GM12891 (cell line): ENCODE results near the gene MLLT10.
A peak's percentile ranks its signal among the peaks of the same experiment; 100 is the strongest.

Experiments
- DNase-seq: peaks from one replicate; pipeline ENCODE4 v3.0.0; 2011; ENCODE audit warnings: low spot score; ENCODE audit not compliant: insufficient read length
- FAIRE-seq: peaks from 2 replicates; lab custom pipeline; 2011; peaks lifted over from hg19 to GRCh38; lab: Jason Lieb, UNC
- PAX5 ChIP-seq: IDR thresholded peaks from 2 replicates; pipeline ENCODE4 v1.6.1; 2011; ENCODE audit warnings: low read length, moderate library complexity, mild to moderate bottlenecking; ENCODE audit not compliant: insufficient read depth, severe bottlenecking
- POLR2A ChIP-seq: IDR thresholded peaks from 2 replicates; pipeline ENCODE4 v1.6.1; 2011; ENCODE audit warnings: low read depth, low read length, control low read depth
- POLR2AphosphoS5 ChIP-seq: IDR thresholded peaks from 2 replicates; pipeline ENCODE4 v1.6.1; 2011; ENCODE audit warnings: low read depth, low read length, control low read depth
- POU2F2 ChIP-seq: IDR thresholded peaks from 2 replicates; pipeline ENCODE4 v1.6.1; 2011; ENCODE audit warnings: low read depth, mild to moderate bottlenecking, control low read depth, low read length, moderate library complexity
- SPI1 ChIP-seq: IDR thresholded peaks from 2 replicates; pipeline ENCODE4 v1.6.1; 2011; ENCODE audit warnings: low read depth, low read length, control low read depth
- TAF1 ChIP-seq: IDR thresholded peaks from 2 replicates; pipeline ENCODE4 v1.6.1; 2011; ENCODE audit warnings: low read depth, low read length, control low read depth

The MLLT10 gene

DNA sequence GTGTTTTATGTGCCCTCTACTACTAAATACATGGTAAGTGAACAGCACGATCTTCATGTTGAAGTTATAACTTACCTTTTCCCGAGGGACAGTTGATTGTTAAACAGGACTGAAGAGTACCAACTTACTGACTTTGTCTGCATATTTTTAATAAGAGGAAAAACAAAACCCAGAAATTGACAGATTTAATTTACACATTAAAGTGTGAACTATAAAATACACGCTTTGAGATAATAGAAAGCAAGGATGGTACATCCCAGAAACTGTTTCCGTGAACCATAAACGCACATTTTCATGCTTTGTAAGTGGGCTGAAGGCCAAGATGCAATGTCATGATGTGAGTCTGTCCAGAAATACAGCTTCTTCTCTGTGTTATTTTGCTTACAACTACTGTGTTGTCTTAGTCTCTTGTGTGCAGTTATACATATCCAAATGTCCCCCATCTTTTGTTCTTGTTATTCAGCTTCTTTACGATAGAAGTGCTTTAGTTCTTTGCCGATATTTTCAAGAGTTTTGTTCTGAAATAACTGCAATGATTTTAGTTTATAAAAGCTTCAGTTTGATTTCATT lies 190.1 kb downstream of the MLLT10 start:
- FAIRE-seq (no peak), DNase-seq (no peak)
- no peak for TF ChIP-seq POLR2A
- TF ChIP-seq PAX5: no peak
- no peak for TF ChIP-seq TAF1
- no peak for TF ChIP-seq SPI1
- TF ChIP-seq POU2F2: no peak
- no peak for TF ChIP-seq POLR2AphosphoS5

DNA sequence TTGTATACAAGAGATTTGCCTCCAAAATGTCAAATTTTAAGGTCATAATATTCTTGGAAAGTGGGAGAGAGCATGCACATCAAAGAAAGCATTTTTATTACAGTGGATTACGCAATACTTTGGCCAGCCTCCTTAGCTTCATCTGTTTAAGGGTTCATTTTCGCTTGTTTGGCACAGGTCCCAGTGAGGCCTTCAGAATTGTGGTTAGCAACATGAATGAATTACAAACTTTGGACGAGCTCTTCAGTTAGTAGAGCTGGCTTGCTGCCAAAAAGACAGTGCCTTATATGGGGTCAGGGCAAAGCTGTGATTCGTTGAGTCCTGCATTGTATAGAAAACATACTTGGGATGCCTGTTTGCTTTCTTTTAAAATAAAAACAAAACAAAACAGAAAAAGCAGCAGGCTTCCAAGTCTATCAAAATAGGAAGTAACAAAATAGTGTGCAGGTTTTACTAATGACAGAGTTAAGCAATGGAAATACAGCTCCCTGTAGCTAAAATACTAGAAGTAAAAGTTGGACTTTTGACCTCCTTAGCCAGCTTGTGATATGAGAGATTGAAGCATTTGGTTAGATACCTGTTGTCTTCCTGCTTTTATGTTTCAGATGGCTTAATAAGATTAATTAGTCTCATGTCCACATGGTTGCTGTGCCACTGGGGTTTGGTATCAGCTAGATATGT lies 190.8 kb downstream of the MLLT10 start:
- peak; percentile 89 for FAIRE-seq
- TF ChIP-seq PAX5 (no peak), POLR2AphosphoS5 (no peak), POLR2A (no peak), POU2F2 (no peak), SPI1 (no peak), TAF1 (no peak)
- DNase-seq: peak; percentile 28

DNA sequence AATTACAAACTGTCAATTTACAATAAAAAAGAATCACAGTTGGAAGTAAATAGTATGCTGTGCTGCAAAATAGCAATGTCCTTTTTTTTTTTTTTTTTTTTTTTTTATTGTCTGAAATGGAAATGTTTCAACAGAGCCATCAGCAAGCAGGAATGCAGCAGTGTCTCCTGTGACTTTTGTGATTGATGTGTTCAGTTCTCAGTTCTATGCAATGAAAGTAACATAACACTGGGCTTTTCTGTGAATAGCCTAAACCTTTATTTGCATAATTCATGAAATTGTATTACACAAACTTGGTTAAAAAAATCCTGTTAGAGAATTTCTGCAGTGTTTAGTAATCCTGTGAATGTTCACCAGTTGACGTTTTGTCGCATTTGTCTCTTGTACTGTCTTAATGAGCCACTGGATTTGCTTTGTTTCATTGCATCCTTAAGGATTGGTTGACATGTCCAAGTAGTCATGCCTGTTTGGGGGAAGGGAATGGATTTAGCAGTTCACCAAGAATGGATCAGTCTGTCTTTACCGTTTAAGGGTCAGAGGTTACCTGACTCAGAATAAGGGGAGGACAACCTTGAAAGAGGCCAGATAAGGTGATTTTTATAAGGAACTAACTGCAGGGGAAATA lies 192.7 kb downstream of the MLLT10 start:
- no peak for TF ChIP-seq POU2F2
- no peak for TF ChIP-seq PAX5
- TF ChIP-seq POLR2A: no peak
- no peak for TF ChIP-seq POLR2AphosphoS5
- TF ChIP-seq TAF1: no peak
- TF ChIP-seq SPI1: no peak
- no peak for DNase-seq
- no peak for FAIRE-seq

DNA sequence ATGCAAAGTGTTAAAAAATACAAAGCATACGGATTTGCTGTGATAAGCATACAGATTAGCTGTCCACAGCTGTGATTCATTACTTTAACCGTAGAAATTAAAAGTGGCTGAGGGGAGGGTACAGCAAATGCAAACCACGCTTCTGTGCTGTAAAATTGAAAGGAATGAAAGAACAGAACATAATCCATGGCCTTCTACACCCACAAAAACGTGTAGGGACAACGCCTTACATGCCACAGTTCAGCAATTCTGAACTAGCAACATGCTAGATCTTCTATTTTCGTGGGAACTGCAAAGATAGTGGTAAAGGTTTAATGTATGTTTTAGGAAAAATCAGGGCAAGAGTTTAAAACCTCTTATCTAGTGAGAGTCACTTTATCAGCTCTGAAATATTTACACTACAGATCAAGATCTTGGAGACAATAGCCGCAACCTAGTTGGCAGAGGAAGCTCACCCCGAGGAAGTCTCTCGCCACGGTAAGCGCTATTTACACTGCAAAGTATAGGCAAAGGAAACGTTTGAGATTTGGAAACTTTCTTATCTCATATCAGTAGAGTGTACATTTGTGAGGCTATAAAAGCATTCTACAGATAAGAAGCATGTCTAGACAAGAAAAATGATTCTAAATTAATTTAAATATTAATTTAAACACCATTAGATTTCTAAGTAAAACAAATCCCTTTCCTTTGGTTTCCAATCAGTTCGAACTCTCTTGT lies 193.6 kb downstream of the MLLT10 start:
- no peak for DNase-seq
- FAIRE-seq: peak; percentile 60
- TF ChIP-seq POU2F2 (no peak), TAF1 (no peak), PAX5 (no peak), SPI1 (no peak), POLR2A (no peak), POLR2AphosphoS5 (no peak)

DNA sequence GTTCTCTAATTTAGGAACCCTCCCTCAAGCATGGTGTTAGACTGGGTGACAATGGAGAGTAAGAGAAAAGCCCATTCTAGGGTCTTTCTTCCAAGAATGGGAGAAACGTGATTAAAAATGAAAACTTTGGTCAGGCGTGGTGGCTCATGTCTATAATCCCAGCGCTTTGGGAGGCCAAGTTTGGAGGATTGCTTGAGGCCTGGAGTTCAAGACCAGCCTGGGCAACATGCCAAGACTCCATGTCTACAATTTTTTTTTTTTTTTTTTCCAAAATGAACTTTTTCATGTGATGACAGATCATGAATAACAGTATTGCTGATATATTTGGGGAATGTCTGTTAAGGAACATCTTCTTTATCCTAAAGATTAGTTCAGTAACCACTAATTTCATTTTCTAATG lies 194.6 kb downstream of the MLLT10 start:
- DNase-seq (no peak), FAIRE-seq (no peak)
- TF ChIP-seq POLR2AphosphoS5: no peak
- no peak for TF ChIP-seq TAF1
- no peak for TF ChIP-seq PAX5
- no peak for TF ChIP-seq POLR2A
- no peak for TF ChIP-seq POU2F2
- TF ChIP-seq SPI1: no peak

DNA sequence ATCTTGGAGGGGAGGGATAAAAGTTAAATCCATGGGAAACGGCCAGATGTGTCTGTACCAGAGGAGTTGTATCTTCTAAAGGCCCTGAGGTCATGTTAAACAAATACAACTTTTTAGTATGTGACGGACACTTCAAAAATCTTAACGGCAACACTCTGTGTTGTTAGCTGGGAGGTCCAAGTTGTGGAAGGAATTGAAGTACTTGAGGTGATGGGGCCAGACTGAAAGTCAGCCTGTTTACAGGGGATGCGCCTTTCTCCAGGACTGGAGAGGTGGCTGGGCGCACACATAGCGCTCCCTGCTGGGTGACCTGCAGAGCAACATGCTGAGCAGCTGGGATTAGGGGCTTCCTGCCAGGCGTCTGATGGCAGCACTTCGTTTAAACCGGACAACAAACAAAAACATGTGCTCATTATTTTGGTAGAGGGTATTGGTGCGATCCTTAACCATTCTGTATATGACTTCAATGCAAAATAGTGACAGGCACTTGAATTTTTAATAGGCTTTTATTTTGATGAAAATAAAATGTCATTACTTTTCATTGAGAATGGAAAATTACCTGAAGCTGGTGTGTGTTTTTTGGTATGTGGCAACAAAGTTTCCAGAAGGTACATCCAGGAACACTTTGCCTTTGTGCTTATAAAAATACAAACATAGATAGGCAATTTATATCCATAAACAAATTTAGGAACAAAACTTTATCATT lies 198.2 kb downstream of the MLLT10 start:
- FAIRE-seq (peak; percentile 98), DNase-seq (peak; percentile 53)
- no peak for TF ChIP-seq POLR2A

DNA sequence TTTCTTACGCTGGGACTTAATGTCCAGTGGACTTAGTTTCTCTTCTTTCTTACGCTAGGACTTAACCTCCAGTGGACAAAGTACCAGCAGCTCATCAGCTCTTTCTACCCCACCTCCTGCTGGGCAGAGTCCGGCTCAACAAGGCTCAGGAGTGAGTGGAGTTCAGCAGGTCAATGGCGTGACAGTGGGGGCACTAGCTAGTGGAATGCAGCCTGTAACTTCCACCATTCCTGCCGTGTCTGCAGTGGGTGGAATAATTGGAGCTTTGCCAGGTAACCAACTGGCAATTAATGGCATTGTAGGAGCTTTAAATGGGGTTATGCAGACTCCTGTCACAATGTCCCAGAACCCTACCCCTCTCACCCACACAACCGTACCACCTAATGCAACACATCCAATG lies 199.7 kb downstream of the MLLT10 start:
- TF ChIP-seq PAX5 (no peak), SPI1 (no peak), POU2F2 (no peak), POLR2A (no peak), POLR2AphosphoS5 (no peak), TAF1 (no peak)
- DNase-seq: no peak
- FAIRE-seq: no peak

DNA sequence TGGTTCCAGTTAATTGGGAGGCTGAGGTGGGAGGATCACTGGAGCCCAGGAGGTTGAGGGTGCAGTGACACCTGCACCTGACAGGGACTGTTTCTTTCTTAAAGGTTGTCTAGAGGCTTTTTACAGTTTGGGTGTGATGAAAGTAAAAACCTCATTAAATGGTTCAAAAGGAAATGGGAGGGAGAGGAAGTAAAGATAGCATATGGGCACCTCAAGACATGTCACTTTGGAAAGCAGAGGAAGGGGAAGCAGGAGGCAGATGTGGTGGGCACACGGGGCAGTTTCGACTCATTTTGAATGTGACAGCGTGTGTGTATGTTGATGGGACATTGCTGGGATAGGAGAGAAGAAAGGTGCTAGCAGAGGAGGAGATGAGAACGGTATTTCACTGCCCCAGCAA lies 203.1 kb downstream of the MLLT10 start:
- no peak for TF ChIP-seq POLR2A
- no peak for TF ChIP-seq SPI1
- TF ChIP-seq POU2F2: no peak
- TF ChIP-seq PAX5: no peak
- TF ChIP-seq TAF1: no peak
- no peak for TF ChIP-seq POLR2AphosphoS5
- FAIRE-seq: peak; percentile 13
- no peak for DNase-seq
